Stimulated activated naive CD8-positive, alpha-beta T cell treated with anti-CD3 and anti-CD28 coated beads, Interleukin-15, Interleukin-2, amounts not matched to agents 100 ng/mL and 50 ng/mL, for 24 hours (primary cell): ENCODE results near the gene SPATA2L.
"Not testable (repeated sequence)": the region's sequence is repeated elsewhere in the genome, so short reads cannot be mapped to it uniquely, and the experiment has no call there.

ENCODE experiments used
- H3K27ac Mint-ChIP-seq: one replicate; pipeline ENCODE4 v1.8.0; 2021; ENCODE audit warnings: mild to moderate bottlenecking, mixed read lengths
- H3K27me3 Mint-ChIP-seq: one replicate; pipeline ENCODE4 v1.8.0; 2021; ENCODE audit warnings: mixed read lengths
- H3K36me3 Mint-ChIP-seq: one replicate; pipeline ENCODE4 v1.8.0; 2021; ENCODE audit warnings: low read depth, mixed read lengths
- H3K4me1 Mint-ChIP-seq: one replicate; pipeline ENCODE4 v1.8.0; 2021; ENCODE audit warnings: low read depth, mixed read lengths
- H3K4me3 Mint-ChIP-seq: one replicate; pipeline ENCODE4 v1.8.0; 2021; ENCODE audit warnings: mild to moderate bottlenecking, mixed read lengths
- H3K9me3 Mint-ChIP-seq: one replicate; pipeline ENCODE4 v1.8.0; 2021; ENCODE audit warnings: mixed read lengths

The SPATA2L gene

GRCh38 chr16:89667633-89668032 is 33.9 kb downstream of the SPATA2L start:
- Mint-ChIP-seq H3K27me3 (no peaks in the 10 kb centered on the region), H3K4me3 (no peak overlapping the region), H3K9me3 (no peaks in the 10 kb centered on the region), H3K4me1 (peaks cover 9% of the 10 kb centered on the region), H3K27ac (no peak overlapping the region), H3K36me3 (peaks cover 12% of the 10 kb centered on the region)

GRCh38 chr16:89667000-89667399 is 34.5 kb downstream of the SPATA2L start:
- H3K4me1 Mint-ChIP-seq, H3K9me3 Mint-ChIP-seq, H3K27ac Mint-ChIP-seq, H3K27me3 Mint-ChIP-seq, H3K4me3 Mint-ChIP-seq: not testable (repeated sequence)
- peaks cover 12% of the 10 kb centered on the region for H3K36me3 Mint-ChIP-seq

GRCh38 chr16:89664238-89664637 is 37.3 kb downstream of the SPATA2L start:
- H3K4me1 Mint-ChIP-seq: peaks cover 16% of the 10 kb centered on the region
- not testable (repeated sequence) for H3K27me3 Mint-ChIP-seq, H3K9me3 Mint-ChIP-seq, H3K4me3 Mint-ChIP-seq, H3K27ac Mint-ChIP-seq
- peaks cover 31% of the 10 kb centered on the region for H3K36me3 Mint-ChIP-seq

- Mint-ChIP-seq H3K4me3 (no peak overlapping the region), H3K9me3 (no peaks in the 10 kb centered on the region), H3K27ac (no peak overlapping the region), H3K27me3 (no peaks in the 10 kb centered on the region), H3K4me1 (peaks cover 19% of the 10 kb centered on the region), H3K36me3 (peaks cover 38% of the 10 kb centered on the region)
Measured at GRCh38 chr16:89661215-89661614, 40.3 kb downstream of the SPATA2L start.

GRCh38 chr16:89660146-89660545 is 41.4 kb downstream of the SPATA2L start:
- peaks cover 29% of the 10 kb centered on the region for H3K4me1 Mint-ChIP-seq
- H3K27ac Mint-ChIP-seq: no peak overlapping the region

GRCh38 chr16:89658221-89658879 is 43.2 kb downstream of the SPATA2L start:
- no peaks in the 10 kb centered on the region for H3K27me3 Mint-ChIP-seq
- H3K4me1 Mint-ChIP-seq: peaks cover 41% of the 10 kb centered on the region
- peak overlapping the region; percentile 90 for H3K4me3 Mint-ChIP-seq
- peaks cover 33% of the 10 kb centered on the region for H3K36me3 Mint-ChIP-seq
- peak overlapping the region; percentile 87 for H3K27ac Mint-ChIP-seq
- no peaks in the 10 kb centered on the region for H3K9me3 Mint-ChIP-seq

More at GRCh38 chr16:89660146-89660545, 41.4 kb downstream of the SPATA2L start:
- Mint-ChIP-seq H3K9me3 (no peaks in the 10 kb centered on the region), H3K4me3 (peak overlapping the region; percentile 10), H3K36me3 (peaks cover 38% of the 10 kb centered on the region), H3K27me3 (no peaks in the 10 kb centered on the region)

GRCh38 chr16:89657442-89658220 is 43.9 kb downstream of the SPATA2L start, which contains the start of the genes CHMP1A and SPATA33:
Gene CHMP1A (minus strand): TSS chr16:89657708. CDS start chr16:89657588, 120 bp downstream.
Gene SPATA33 (plus strand): TSS chr16:89657836. CDS start chr16:89657912, 76 bp downstream.
- Mint-ChIP-seq H3K4me1 (peaks cover 41% of the 10 kb centered on the region), H3K4me3 (peak within 1 kb of the TSS; percentile 90), H3K36me3 (peaks cover 31% of the 10 kb centered on the region), H3K27ac (peak within 1 kb of the TSS; percentile 87), H3K9me3 (no peaks in the 10 kb centered on the region), H3K27me3 (no peaks in the 10 kb centered on the region)

GRCh38 chr16:89656435-89657121 is 44.9 kb downstream of the SPATA2L start:
- Mint-ChIP-seq H3K27me3 (no peaks in the 10 kb centered on the region), H3K27ac (peak overlapping the region; percentile 63), H3K4me3 (peak overlapping the region; percentile 90), H3K9me3 (no peaks in the 10 kb centered on the region), H3K36me3 (peaks cover 28% of the 10 kb centered on the region), H3K4me1 (peaks cover 41% of the 10 kb centered on the region)

GRCh38 chr16:89655062-89655643 is 46.4 kb downstream of the SPATA2L start:
- Mint-ChIP-seq H3K27ac (peak overlapping the region; percentile 45), H3K4me3 (peak overlapping the region; percentile 90), H3K4me1 (peaks cover 40% of the 10 kb centered on the region)

GRCh38 chr16:89653656-89654295 is 47.7 kb downstream of the SPATA2L start:
- peak overlapping the region; percentile 9 for H3K4me3 Mint-ChIP-seq
- no peaks in the 10 kb centered on the region for H3K9me3 Mint-ChIP-seq
- peaks cover 33% of the 10 kb centered on the region for H3K4me1 Mint-ChIP-seq
- H3K27me3 Mint-ChIP-seq: no peaks in the 10 kb centered on the region
- H3K36me3 Mint-ChIP-seq: peaks cover 22% of the 10 kb centered on the region
- no peak overlapping the region for H3K27ac Mint-ChIP-seq

More at GRCh38 chr16:89655062-89655643, 46.4 kb downstream of the SPATA2L start:
- Mint-ChIP-seq H3K36me3 (peaks cover 19% of the 10 kb centered on the region), H3K27me3 (no peaks in the 10 kb centered on the region), H3K9me3 (no peaks in the 10 kb centered on the region)

- Mint-ChIP-seq H3K4me1 (peaks cover 26% of the 10 kb centered on the region), H3K27ac (no peak overlapping the region), H3K4me3 (no peak overlapping the region), H3K36me3 (peaks cover 24% of the 10 kb centered on the region), H3K27me3 (no peaks in the 10 kb centered on the region), H3K9me3 (no peaks in the 10 kb centered on the region)
Measured at GRCh38 chr16:89651584-89651983, 49.9 kb downstream of the SPATA2L start.

GRCh38 chr16:89646906-89647305 is 54.6 kb downstream of the SPATA2L start:
- Mint-ChIP-seq H3K4me3 (no peak overlapping the region), H3K27ac (no peak overlapping the region), H3K27me3 (no peaks in the 10 kb centered on the region), H3K9me3 (no peaks in the 10 kb centered on the region), H3K4me1 (no peaks in the 10 kb centered on the region), H3K36me3 (peaks cover 31% of the 10 kb centered on the region)
